K562 (cell line): ENCODE measurements around the gene MYCN. TPM values are rescaled to one million over a fixed set of nuclear protein-coding genes. Genes with fewer than 3 reads are reported as not detected.

ENCODE experiments used
- ATAC-seq: fragments of 200-7000 bp; cut with Tn5 transposase; 3 replicates; pipeline ENCODE4 v1.9.1; 2020; ENCODE audit warnings: moderate library complexity
- BruUV-seq: library from RNA; stranded (reverse); fragments of 400-500 nt; replicated peaks from 2 replicates; lab custom pipeline; 2021; lab: Mats Ljungman, UMichigan
- CTCF ChIA-PET: fragments of 300-600 bp; formaldehyde crosslinking; extraction: SDS; loops from one replicate; lab custom pipeline; 2021; ENCODE audit warnings: low intra/inter-chr PET ratio; lab: Yijun Ruan, JAX
- POLR2A ChIA-PET: fragments of 300-600, 350-650 bp; sonication (Branson Sonifier 250); formaldehyde crosslinking; extraction: SDS; loops from one replicate; lab custom pipeline; 2021; ENCODE audit warnings: antibody characterized with exemption, inconsistent platforms; lab: Yijun Ruan, JAX
- DNase-seq, 4 experiments: peaks; one replicate each; pipeline versions ENCODE4 v3.0.0 to v3.0.0-alpha.2; 2011 to 2018; ENCODE audit warnings: low spot score in 3 of 4, mixed read lengths in 3 of 4; ENCODE audit errors: extremely low read depth in 1 of 4
- FAIRE-seq: peaks from 2 replicates; lab custom pipeline; 2011; peaks lifted over from hg19 to GRCh38; lab: Jason Lieb, UNC
- H2AFZ ChIP-seq: 2 replicates; pipeline ENCODE4 v1.6.0; 2011; ENCODE audit warnings: low read depth, low read length, control low read depth, inconsistent platforms
- H3K27ac ChIP-seq: fragments of 200-600 bp; 3 replicates; pipeline ENCODE4 v1.8.0; 2011; ENCODE audit warnings: low read depth, mild to moderate bottlenecking, control low read depth, inconsistent platforms, low read length, moderate library complexity, mixed read lengths; ENCODE audit errors: extremely low read depth
- H3K27me3 ChIP-seq, 2 experiments: fragments of 300-600 bp in 1 of 2; 2 replicates in 1 of 2; 3 replicates in 1 of 2; pipeline versions ENCODE4 v1.6.0 to v1.8.0; 2011; ENCODE audit warnings: inconsistent platforms in 2 of 2, low read length in 2 of 2, mild to moderate bottlenecking in 1 of 2, mixed read lengths in 1 of 2, moderate library complexity in 1 of 2; ENCODE audit not compliant: control insufficient read depth in 2 of 2, insufficient read depth in 2 of 2
- H3K36me3 ChIP-seq: fragments of 300-600 bp; 3 replicates; pipeline ENCODE4 v1.8.0; 2011; ENCODE audit warnings: mild to moderate bottlenecking, low read length, inconsistent platforms; ENCODE audit not compliant: control insufficient read depth, insufficient read depth
- H3K4me1 ChIP-seq, 2 experiments: fragments of 200-600 bp in 1 of 2; replicated peaks in 1 of 2; 2 replicates in 1 of 2; 3 replicates in 1 of 2; pipeline versions ENCODE4 v1.5.1 to v1.8.0; 2011; ENCODE audit warnings: inconsistent platforms in 2 of 2, low read length in 2 of 2, mild to moderate bottlenecking in 1 of 2, mixed read lengths in 1 of 2, moderate library complexity in 1 of 2; ENCODE audit not compliant: control insufficient read depth in 2 of 2, insufficient read depth in 2 of 2
- H3K4me2 ChIP-seq: 2 replicates; pipeline ENCODE4 v1.6.1; 2011; ENCODE audit warnings: low read length, control low read depth, inconsistent platforms, mixed read lengths; ENCODE audit not compliant: insufficient read depth
- H3K4me3 ChIP-seq: fragments of 200-600 bp; sonication (generic), shearing (Covaris generic); 2 replicates; pipeline ENCODE4 v1.5.1; 2016; ENCODE audit warnings: control low read depth, inconsistent platforms
- H3K79me2 ChIP-seq: fragments of 200-600 bp; 3 replicates; pipeline ENCODE4 v1.8.0; 2011; ENCODE audit warnings: low read length, inconsistent platforms; ENCODE audit not compliant: control insufficient read depth, insufficient read depth
- H3K9ac ChIP-seq, 2 experiments: 2 replicates each; pipeline versions ENCODE4 v1.6.0 to v1.6.1; 2011; ENCODE audit warnings: low read depth in 2 of 2, low read length in 2 of 2, control low read depth in 1 of 2, inconsistent platforms in 1 of 2, mild to moderate bottlenecking in 1 of 2, mixed read lengths in 1 of 2; ENCODE audit not compliant: insufficient read depth in 1 of 2
- H3K9me1 ChIP-seq: one replicate; pipeline ENCODE4 v1.6.0; 2011; ENCODE audit warnings: inconsistent platforms, mild to moderate bottlenecking, low read length, moderate library complexity; ENCODE audit not compliant: control insufficient read depth, insufficient read depth
- H3K9me3 ChIP-seq: replicated peaks from 2 replicates; pipeline ENCODE4 v1.5.1; 2011; ENCODE audit warnings: low read depth, low read length, inconsistent platforms; ENCODE audit not compliant: control insufficient read depth, insufficient read depth
- H4K20me1 ChIP-seq: replicated peaks from 2 replicates; pipeline ENCODE4 v1.6.1; 2011; ENCODE audit warnings: low read length, inconsistent platforms, mixed read lengths; ENCODE audit not compliant: control insufficient read depth, insufficient read depth
- ATF1 ChIP-seq, 2 experiments: fragments of 450-650 bp in 1 of 2; IDR thresholded peaks; 2 replicates each; pipeline ENCODE4 v1.6.1; 2016; ENCODE audit warnings: missing compliant biosample characterization in 1 of 2, missing genetic modification characterization in 1 of 2
- ATF2 ChIP-seq: sonication (generic); formaldehyde crosslinking; IDR thresholded peaks from 2 replicates; pipeline ENCODE4 v1.8.1; 2022; ENCODE audit warnings: missing genetic modification reagents
- CTBP1 ChIP-seq: fragments of 450-650 bp; IDR thresholded peaks from 2 replicates; pipeline ENCODE4 v1.6.1; 2016; ENCODE audit warnings: borderline replicate concordance
- E2F4 ChIP-seq: sonication (generic); formaldehyde crosslinking; IDR thresholded peaks from 2 replicates; pipeline ENCODE4 v1.8.0; 2022; ENCODE audit warnings: mild to moderate bottlenecking, low read depth, missing genetic modification reagents
- E4F1 ChIP-seq: fragments of 250-450 bp; sonication (Bioruptor Pico); IDR thresholded peaks from 2 replicates; pipeline ENCODE4 v1.5.0; 2021; ENCODE audit warnings: mild to moderate bottlenecking, borderline replicate concordance
- FOXA1 ChIP-seq: fragments of 450-650 bp; IDR thresholded peaks from 2 replicates; pipeline ENCODE4 v1.6.1; 2016; ENCODE audit warnings: mild to moderate bottlenecking, borderline replicate concordance
- KAT2B ChIP-seq: IDR thresholded peaks from one replicate; pipeline ENCODE4 v1.6.1; 2012; ENCODE audit warnings: low read depth, mild to moderate bottlenecking, control low read depth, inconsistent platforms, low read length, moderate library complexity
- MCM2 ChIP-seq: fragments of 450-650 bp; IDR thresholded peaks from 2 replicates; pipeline ENCODE4 v1.6.1; 2017; ENCODE audit warnings: low read depth, mild to moderate bottlenecking
- POLR2AphosphoS2 ChIP-seq: IDR thresholded peaks from 2 replicates; pipeline ENCODE4 v1.6.1; 2012; ENCODE audit warnings: low read length, improper control_type of control experiment
- SMAD2 ChIP-seq: fragments of 150-350 bp; IDR thresholded peaks from 2 replicates; pipeline ENCODE4 v1.6.1; 2014; ENCODE audit warnings: low read depth, mild to moderate bottlenecking, low read length
- ZBTB9 ChIP-seq: fragments of 450-650 bp; formaldehyde crosslinking; IDR thresholded peaks from 2 replicates; pipeline ENCODE4 v1.4.0; 2020; ENCODE audit warnings: mild to moderate bottlenecking, moderate library complexity
- ZFPM2 ChIP-seq: fragments of 250-450 bp; sonication (Bioruptor Pico); IDR thresholded peaks from 2 replicates; pipeline ENCODE4 v1.5.1; 2022; ENCODE audit warnings: mild to moderate bottlenecking
- ZNF277 ChIP-seq: fragments of 250-450 bp; sonication (Bioruptor Pico); IDR thresholded peaks from 2 replicates; pipeline ENCODE4 v1.8.0; 2022; ENCODE audit warnings: inconsistent platforms, mild to moderate bottlenecking, moderate library complexity, borderline replicate concordance
- ZNF41 ChIP-seq: fragments of 250-450 bp; sonication (Bioruptor Pico); conservative IDR thresholded peaks from 2 replicates; pipeline ENCODE4 v1.4.0; 2020; ENCODE audit warnings: mild to moderate bottlenecking
- ZNF431 ChIP-seq: sonication (generic); formaldehyde crosslinking; IDR thresholded peaks from 2 replicates; pipeline ENCODE4 v1.8.0; 2022; ENCODE audit warnings: mild to moderate bottlenecking, missing genetic modification reagents
- WGBS: fragments of 100-300 bp; shearing (Covaris generic); methylation state at CpG from one replicate; pipeline ENCODE4 v1.1.6; 2016; ENCODE audit warnings: low coverage, mixed read lengths; ENCODE audit not compliant: insufficient coverage; ENCODE audit errors: missing lambda C conversion rate; 5-methylcytosine and 5-hydroxymethylcytosine counted together
- in situ Hi-C: fragments of 300-500 bp; cut with MboI; formaldehyde crosslinking; loops from 4 replicates; pipeline ENCODE4 v1.15.0; 2018; ENCODE audit warnings: inconsistent platforms, mixed read lengths
- intact Hi-C: fragments of 100-400 bp; cut with micrococcal nuclease; formaldehyde crosslinking; loops from 2 replicates; pipeline ENCODE4 v1.14.2; 2022
- polyA plus RNA-seq, 8 experiments: library from polyadenylated mRNA; depleted of rRNA in 4 of 8; stranded (reverse) in 5 of 8; unstranded in 3 of 8; fragments of >200 nt; fragmentation: Nextera tagmentation in 2 of 8; fragmentation: Illumina TruSeq in 1 of 8; extraction: Ambion mirVana in 2 of 8; extraction: Trizol in 1 of 8; gene quantifications; 2 replicates each; pipeline versions ENCODE4 v1.2.1 to v1.2.3, GENCODE V29; 2011 to 2014; ENCODE audit warnings: inconsistent platforms in 1 of 8, missing spikeins in 1 of 8
- total RNA-seq, 7 experiments: library from RNA; depleted of rRNA in 6 of 7; stranded (reverse); fragments of >200 nt in 6 of 7; fragmentation: Illumina TruSeq in 2 of 7; extraction: Trizol in 2 of 7; gene quantifications; 2 replicates each; pipeline versions ENCODE4 v1.2.1 to v1.2.3, GENCODE V29; 2011 to 2021; ENCODE audit warnings: low replicate concordance in 1 of 7

The MYCN gene
- total and polyA plus RNA-seq, 9 of the 15 experiments (the other 6 are each of a cell fraction or from before 2014, with no cell fraction given), result not detected

GRCh38 chr2:15919716-15920434 is 20.5 kb upstream of the MYCN start:
- no peak for DNase-seq
- Histone ChIP-seq H3K9me3 (no peaks in the 10 kb centered on the region), H3K4me1 (no peaks in the 10 kb centered on the region), H3K27ac (no peak overlapping the region), H3K9ac (no peak overlapping the region), H3K36me3 (no peaks in the 10 kb centered on the region), H3K79me2 (no peaks in the 10 kb centered on the region), H3K9me1 (no peaks in the 10 kb centered on the region), H3K27me3 (peaks cover 0 to 27% of the 10 kb centered on the region in 2 experiments; a peak in 2 of 5 replicates), H3K4me3 (no peak overlapping the region), H4K20me1 (no peaks in the 10 kb centered on the region), H2AFZ (no peak overlapping the region), H3K4me2 (no peak overlapping the region)
- FAIRE-seq, result no peak
- in situ Hi-C loops (no loop called here), intact Hi-C loops (no loop called here)
- POLR2A ChIA-PET, result interaction anchor here (0.7 kb wide), 1 partner anchor 34 kb away, joined by 4 read pairs; no protein-coding TSS in a partner anchor
- CTCF ChIA-PET, result no interaction called here
- WGBS, result 0% methylated on average over 7 of the region's 7 CpGs
- BruUV-seq, result no TSS peak
- ATAC-seq, result no peak
- TF ChIP-seq ATF2 (CRISPR knock-in tag) (no peak), ZNF41 (CRISPR knock-in tag) (no peak), ZNF277 (no peak), KAT2B (no peak), E4F1 (CRISPR knock-in tag) (no peak), FOXA1 (no peak), CTBP1 (no peak), ZNF431 (CRISPR knock-in tag) (no peak), E2F4 (CRISPR knock-in tag) (no peak), SMAD2 (no peak), ATF1 (CRISPR knock-in tag; IDR thresholded peaks at IDR 0.05) (no peak), ATF1 (tag; IDR thresholded peaks at IDR 0.05) (no peak), ZFPM2 (CRISPR knock-in tag) (no peak), MCM2 (no peak), ZBTB9 (CRISPR knock-in tag) (no peak), POLR2AphosphoS2 (no peak)
